GM12878 (cell line): ENCODE measurements around the gene TACR1. TPM values are rescaled to one million over a fixed set of nuclear protein-coding genes. Genes with fewer than 3 reads are reported as not detected.

Source experiments
- BCLAF1 ChIP-seq: fragments of 450-650 bp; IDR thresholded peaks from 2 replicates; pipeline ENCODE4 v1.6.1; 2017; ENCODE audit warnings: antibody characterized with exemption, mild to moderate bottlenecking, moderate library complexity
- EZH2 ChIP-seq: IDR thresholded peaks from 2 replicates; pipeline ENCODE4 v1.6.1; 2012; ENCODE audit warnings: low read depth, mild to moderate bottlenecking, control low read depth, inconsistent platforms, low read length, borderline replicate concordance; ENCODE audit not compliant: control insufficient read depth
- MTA3 ChIP-seq: IDR thresholded peaks from 2 replicates; pipeline ENCODE4 v1.6.1; 2012; ENCODE audit warnings: low read length, inconsistent platforms, borderline replicate concordance
- POLR2A ChIP-seq: IDR thresholded peaks from 2 replicates; pipeline ENCODE4 v1.6.1; 2011; ENCODE audit warnings: low read depth, mild to moderate bottlenecking, low read length
- ZNF217 ChIP-seq: fragments of 450-650 bp; IDR thresholded peaks from 2 replicates; pipeline ENCODE4 v1.6.1; 2017; ENCODE audit warnings: antibody characterized with exemption, mild to moderate bottlenecking
- ZNF687 ChIP-seq: fragments of 450-650 bp; IDR thresholded peaks from 2 replicates; pipeline ENCODE4 v1.6.1; 2017; ENCODE audit warnings: mild to moderate bottlenecking, moderate library complexity
- ZZZ3 ChIP-seq: IDR thresholded peaks from 2 replicates; pipeline ENCODE4 v1.6.1; 2011; ENCODE audit warnings: low read depth; ENCODE audit not compliant: control insufficient read depth, insufficient read length
- polyA plus RNA-seq, 11 experiments: library from polyadenylated mRNA; depleted of rRNA in 4 of 11; unstranded in 6 of 11; stranded (reverse) in 5 of 11; fragments of >200 nt; fragmentation: Nextera tagmentation in 4 of 11; fragmentation: Illumina TruSeq in 1 of 11; extraction: Ambion mirVana in 4 of 11; extraction: Trizol in 1 of 11; gene quantifications; 1 replicate in 1 of 11; 2 replicates in 10 of 11; pipeline versions ENCODE4 v1.2.1 to v1.2.3, GENCODE V29; 2011 to 2016; ENCODE audit warnings: inconsistent platforms in 2 of 11, missing spikeins in 2 of 11, low read depth in 1 of 11
- total RNA-seq, 4 experiments: library from RNA; depleted of rRNA in 3 of 4; stranded (reverse); fragments of >200 nt in 3 of 4; fragmentation: Illumina TruSeq in 1 of 4; extraction: Trizol in 1 of 4; gene quantifications; 2 replicates each; pipeline versions ENCODE4 v1.2.1 to v1.2.3, GENCODE V29; 2013 to 2021

Gene TACR1
- total and polyA plus RNA-seq, 10 of the 15 experiments (the other 5 are each of a cell fraction or from before 2014, with no cell fraction given) = 0.04 to 1.4 (median 0.15) TPM

GRCh38 chr2:75003276-75003675, 196.0 kb downstream of the TACR1 start (continued):
- TF ChIP-seq ZNF687 (no peak), MTA3 (no peak), ZZZ3 (no peak), ZNF217 (no peak), BCLAF1 (no peak), POLR2A (no peak), EZH2 (no peak)
